ENCODE results near the gene GABRA5. TPM values are rescaled to one million over a fixed set of nuclear protein-coding genes. Genes with fewer than 3 reads are reported as not detected.

The GABRA5 gene
- total and polyA plus RNA-seq, 2 of the 13 experiments (the other 11 are each of a cell fraction or from before 2014, with no cell fraction given): not detected

- Histone ChIP-seq H4K20me1 (ENCODE audit: insufficient read depth, low read length) (no peaks in the 10 kb centered on the region), H3K9ac (ENCODE audit: insufficient read depth, low read depth, low read length) (no peak overlapping the region), H3K27ac (ENCODE audit: extremely low read length, insufficient read depth, low read length) (no peak overlapping the region), H3K79me2 (ENCODE audit: insufficient read depth, low read length) (no peaks in the 10 kb centered on the region), H3K36me3 (replicated peaks in 1 of 2; ENCODE audit: control insufficient read depth in 1 of 2, insufficient read depth in 2 of 2, low read length in 2 of 2) (no peaks in the 10 kb centered on the region), H3K9me3 (ENCODE audit: low read length) (no peaks in the 10 kb centered on the region; the same call in 1 of the 2 replicates), H3K4me1 (ENCODE audit: insufficient read depth, low read length) (no peaks in the 10 kb centered on the region), H2AFZ (ENCODE audit: low read length) (no peak overlapping the region), H3K27me3 (ENCODE audit: control insufficient read depth in 1 of 2, insufficient read depth in 2 of 2, low read length in 2 of 2) (no peaks in the 10 kb centered on the region), H3K4me2 (ENCODE audit: low read depth, low read length) (no peak overlapping the region), H3K4me3 (replicated peaks in 1 of 3; ENCODE audit: insufficient read depth in 1 of 3, low read depth in 2 of 3, low read length in 3 of 3) (no peak overlapping the region)
- intact Hi-C loops (cut with micrococcal nuclease; ENCODE audit: unreplicated experiment) (no loop called here), in situ Hi-C loops (cut with HindIII; ENCODE audit: extremely low pct_ligation_motif_present, low pct_unique_long_range_greater_than_20kb) (loop anchor here (25.0 kb wide), 1 partner anchor 916 kb away; no protein-coding TSS in a partner anchor)
- ChIA-PET POLR2A (no interaction called here), CTCF (ENCODE audit: low intra/inter-chr PET ratio, low total read pairs) (no interaction called here)
- 9% methylated on average over 2 of the region's 2 CpGs for WGBS (ENCODE audit: low lambda C conversion rate)
- DNase-seq (ENCODE audit: low spot score) (no peak), ATAC-seq (no peak), FAIRE-seq (no peak)
- TF ChIP-seq HNF4G (IDR thresholded peaks at IDR 0.05; ENCODE audit: borderline replicate concordance, low read depth, low read length) (no peak), HNF4G (CRISPR knock-in tag; IDR thresholded peaks at IDR 0.05; ENCODE audit: borderline replicate concordance, low read depth) (no peak), KLF12 (CRISPR knock-in tag; IDR thresholded peaks at IDR 0.05; ENCODE audit: borderline replicate concordance) (no peak), MAF1 (CRISPR knock-in tag; IDR thresholded peaks at IDR 0.05; ENCODE audit: borderline replicate concordance) (no peak)
- no TSS peak for BruUV-seq (replicated peaks)
Measured at GRCh38 chr15:26852980-26853379, 13.9 kb upstream of the GABRA5 start.

GRCh38 chr15:26854435-26854834 is 12.4 kb upstream of the GABRA5 start:
- no peaks in the 10 kb centered on the region for H3K27me3 ChIP-seq (ENCODE audit: control insufficient read depth in 1 of 2, insufficient read depth in 2 of 2, low read length in 2 of 2)
- WGBS (ENCODE audit: low lambda C conversion rate): 21% methylated on average over 4 of the region's 4 CpGs
- no TSS peak for BruUV-seq (replicated peaks)
- TF ChIP-seq ZNF326 (CRISPR knock-in tag; IDR thresholded peaks at IDR 0.05; ENCODE audit: borderline replicate concordance) (no peak), GATAD2A (CRISPR knock-in tag; IDR thresholded peaks at IDR 0.05) (no peak), ZNF225 (CRISPR knock-in tag; IDR thresholded peaks at IDR 0.05) (no peak), KDM2A (CRISPR knock-in tag; IDR thresholded peaks at IDR 0.05; ENCODE audit: borderline replicate concordance, low read depth) (no peak), HOXD1 (CRISPR knock-in tag; IDR thresholded peaks at IDR 0.05) (no peak), SIX4 (CRISPR knock-in tag; IDR thresholded peaks at IDR 0.05) (no peak), HNF1B (CRISPR knock-in tag; IDR thresholded peaks at IDR 0.05) (no peak), BATF2 (CRISPR knock-in tag; IDR thresholded peaks at IDR 0.05) (no peak)
- TF ChIP-seq, protein P1, sequence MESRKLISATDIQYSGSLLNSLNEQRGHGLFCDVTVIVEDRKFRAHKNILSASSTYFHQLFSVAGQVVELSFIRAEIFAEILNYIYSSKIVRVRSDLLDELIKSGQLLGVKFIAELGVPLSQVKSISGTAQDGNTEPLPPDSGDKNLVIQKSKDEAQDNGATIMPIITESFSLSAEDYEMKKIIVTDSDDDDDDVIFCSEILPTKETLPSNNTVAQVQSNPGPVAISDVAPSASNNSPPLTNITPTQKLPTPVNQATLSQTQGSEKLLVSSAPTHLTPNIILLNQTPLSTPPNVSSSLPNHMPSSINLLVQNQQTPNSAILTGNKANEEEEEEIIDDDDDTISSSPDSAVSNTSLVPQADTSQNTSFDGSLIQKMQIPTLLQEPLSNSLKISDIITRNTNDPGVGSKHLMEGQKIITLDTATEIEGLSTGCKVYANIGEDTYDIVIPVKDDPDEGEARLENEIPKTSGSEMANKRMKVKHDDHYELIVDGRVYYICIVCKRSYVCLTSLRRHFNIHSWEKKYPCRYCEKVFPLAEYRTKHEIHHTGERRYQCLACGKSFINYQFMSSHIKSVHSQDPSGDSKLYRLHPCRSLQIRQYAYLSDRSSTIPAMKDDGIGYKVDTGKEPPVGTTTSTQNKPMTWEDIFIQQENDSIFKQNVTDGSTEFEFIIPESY (CRISPR knock-in tag; IDR thresholded peaks at IDR 0.05): no peak
- TF ChIP-seq, protein P2, sequence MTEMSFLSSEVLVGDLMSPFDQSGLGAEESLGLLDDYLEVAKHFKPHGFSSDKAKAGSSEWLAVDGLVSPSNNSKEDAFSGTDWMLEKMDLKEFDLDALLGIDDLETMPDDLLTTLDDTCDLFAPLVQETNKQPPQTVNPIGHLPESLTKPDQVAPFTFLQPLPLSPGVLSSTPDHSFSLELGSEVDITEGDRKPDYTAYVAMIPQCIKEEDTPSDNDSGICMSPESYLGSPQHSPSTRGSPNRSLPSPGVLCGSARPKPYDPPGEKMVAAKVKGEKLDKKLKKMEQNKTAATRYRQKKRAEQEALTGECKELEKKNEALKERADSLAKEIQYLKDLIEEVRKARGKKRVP (CRISPR knock-in tag; IDR thresholded peaks at IDR 0.05): no peak

More at GRCh38 chr15:26854435-26854834, 12.4 kb upstream of the GABRA5 start:
- H3K4me2 ChIP-seq (ENCODE audit: low read depth, low read length): no peak overlapping the region
- POLR2A ChIA-PET: no interaction called here
- H3K4me1 ChIP-seq (ENCODE audit: insufficient read depth, low read length): no peaks in the 10 kb centered on the region
- H3K27ac ChIP-seq (ENCODE audit: extremely low read length, insufficient read depth, low read length): no peak overlapping the region
- ATAC-seq: no peak
- H3K79me2 ChIP-seq (ENCODE audit: insufficient read depth, low read length): no peaks in the 10 kb centered on the region
- H3K9ac ChIP-seq (ENCODE audit: insufficient read depth, low read depth, low read length): no peak overlapping the region
- H3K36me3 ChIP-seq (replicated peaks in 1 of 2; ENCODE audit: control insufficient read depth in 1 of 2, insufficient read depth in 2 of 2, low read length in 2 of 2): no peaks in the 10 kb centered on the region
- intact Hi-C loops (cut with micrococcal nuclease; ENCODE audit: unreplicated experiment) (no loop called here), in situ Hi-C loops (cut with HindIII; ENCODE audit: extremely low pct_ligation_motif_present, low pct_unique_long_range_greater_than_20kb) (loop anchor here (25.0 kb wide), 1 partner anchor 917 kb away; no protein-coding TSS in a partner anchor)
- no peak for DNase-seq (ENCODE audit: low spot score)
- CTCF ChIA-PET (ENCODE audit: low intra/inter-chr PET ratio, low total read pairs): no interaction called here
- FAIRE-seq: no peak
- no peak overlapping the region for H3K4me3 ChIP-seq (replicated peaks in 1 of 3; ENCODE audit: insufficient read depth in 1 of 3, low read depth in 2 of 3, low read length in 3 of 3)
- H2AFZ ChIP-seq (ENCODE audit: low read length): no peak overlapping the region
- H3K9me3 ChIP-seq (ENCODE audit: low read length): no peaks in the 10 kb centered on the region; the same call in 1 of the 2 replicates
- no peaks in the 10 kb centered on the region for H4K20me1 ChIP-seq (ENCODE audit: insufficient read depth, low read length)

Measured in HepG2 (cell line).